Measurements from ENCODE around the gene TTN.
A peak's percentile ranks its signal among the peaks of the same experiment; 100 is the strongest.

TTN gene

DNA sequence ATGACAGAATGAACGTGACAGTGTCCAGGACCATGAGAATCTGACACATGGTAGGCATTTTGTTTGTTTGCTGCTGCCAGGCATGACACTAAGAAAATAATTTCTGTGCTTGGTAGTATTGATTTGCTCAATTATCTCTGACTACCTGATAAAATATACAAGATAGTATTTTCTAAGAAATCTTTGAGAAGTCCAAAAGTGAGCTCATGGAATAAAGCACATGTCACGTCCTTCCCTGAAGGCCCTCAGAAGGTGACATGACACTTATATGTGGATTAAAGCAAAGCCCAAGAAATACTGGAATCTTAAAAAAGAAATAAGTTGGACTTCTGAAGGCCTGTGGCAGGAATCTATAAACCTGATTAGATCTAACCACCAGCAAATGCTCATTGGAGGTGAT, 3.8 kb upstream of the TTN start:
- DNase-seq: no peak

DNA sequence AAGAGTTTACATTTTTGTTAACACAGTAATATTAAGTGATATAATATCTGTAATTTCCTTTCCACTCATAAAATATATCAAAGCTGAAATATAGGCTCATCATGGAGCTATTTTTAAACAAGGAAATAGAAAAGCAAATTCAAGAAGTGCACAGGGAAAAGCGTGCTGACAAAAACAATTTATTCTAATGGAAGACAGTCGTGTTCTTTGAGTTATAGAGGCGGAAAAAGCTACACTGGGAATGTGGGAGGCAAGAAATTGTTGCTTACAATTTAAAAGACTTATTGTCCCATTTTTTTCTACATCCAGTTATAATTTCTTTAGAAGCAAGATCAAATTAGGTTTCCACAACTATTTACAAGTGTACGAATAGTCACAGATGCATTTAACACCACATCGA, 3.2 kb upstream of the TTN start:
- no peak for DNase-seq

DNA sequence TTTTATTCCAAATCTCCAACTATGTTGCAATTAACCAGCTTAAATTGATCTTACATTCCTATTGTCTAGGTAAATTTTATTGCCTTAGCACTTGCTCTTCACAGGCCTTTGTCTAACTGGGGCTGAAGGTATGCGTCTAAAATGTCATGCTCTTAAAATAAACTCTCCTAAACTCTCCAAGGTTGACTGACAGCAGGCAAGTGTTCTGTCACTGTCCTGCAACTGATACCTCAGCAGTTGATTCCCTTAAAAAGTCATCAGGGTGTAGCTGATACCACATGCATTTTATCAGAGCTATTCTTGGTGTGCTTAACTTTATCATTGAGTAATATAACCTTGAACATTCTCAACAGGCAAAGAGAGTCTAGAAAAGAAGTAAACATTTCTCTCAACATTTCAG, 680 bp downstream of the TTN start:
- no peak for DNase-seq

DNA sequence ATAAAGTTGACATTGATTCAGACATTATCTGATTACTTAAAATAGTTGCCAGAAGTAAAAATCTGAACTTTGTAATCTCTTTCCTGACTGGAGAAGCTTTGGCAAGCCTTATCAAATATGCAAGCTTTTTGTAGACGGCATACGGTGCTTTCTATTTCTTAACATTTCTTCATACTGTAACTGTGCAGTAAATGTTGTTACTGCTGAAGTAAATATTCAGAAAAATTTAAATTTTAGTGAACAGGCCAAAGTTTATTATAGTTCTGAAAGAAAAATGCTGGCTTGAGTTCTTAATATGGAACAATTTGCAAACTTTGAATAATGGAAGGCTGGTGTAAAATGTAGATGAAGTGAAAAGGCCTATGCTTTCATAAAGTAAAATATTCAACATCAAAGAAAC, 1.8 kb downstream of the TTN start:
- no peak for DNase-seq

DNA sequence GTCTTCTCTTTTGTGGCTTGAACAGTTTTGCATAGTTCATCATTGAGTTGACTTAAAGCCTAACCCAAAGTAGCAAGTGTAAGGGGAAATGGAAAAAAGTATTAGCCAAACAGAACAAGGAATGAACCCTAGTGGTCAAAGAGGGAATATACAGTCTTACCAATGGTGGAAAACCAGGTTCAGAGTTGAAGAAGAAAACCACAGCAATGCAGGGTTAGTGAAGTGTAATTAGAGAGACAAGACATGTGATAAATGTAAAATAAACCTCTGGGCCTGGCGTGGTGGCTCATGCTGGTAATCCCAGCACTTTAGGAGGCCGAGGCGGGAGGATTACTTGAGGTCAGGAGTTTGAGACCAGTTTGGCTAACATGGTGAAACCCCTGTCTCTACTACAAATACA, 2.4 kb downstream of the TTN start:
- DNase-seq: peak; percentile 5 to 28

DNA sequence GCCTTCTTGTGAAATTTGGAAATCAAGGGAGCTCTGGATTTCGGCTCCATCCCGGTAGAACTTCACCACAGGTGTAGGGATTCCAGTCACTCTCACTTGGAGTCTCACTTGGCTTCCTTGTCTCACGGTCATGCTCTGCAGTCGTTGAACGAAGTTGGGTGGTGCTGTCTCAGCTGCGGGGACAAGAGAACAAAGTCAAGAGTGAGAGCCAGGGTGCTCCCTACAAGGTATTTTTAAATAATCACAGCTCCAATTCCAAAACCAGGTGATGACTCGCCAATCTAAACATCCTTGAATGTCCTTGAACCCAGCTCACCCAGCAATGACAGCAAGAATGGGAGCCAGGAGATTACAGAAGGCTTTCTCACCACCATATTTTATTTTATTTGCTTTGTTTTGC, 6.7 kb downstream of the TTN start:
- no peak for DNase-seq

DNA sequence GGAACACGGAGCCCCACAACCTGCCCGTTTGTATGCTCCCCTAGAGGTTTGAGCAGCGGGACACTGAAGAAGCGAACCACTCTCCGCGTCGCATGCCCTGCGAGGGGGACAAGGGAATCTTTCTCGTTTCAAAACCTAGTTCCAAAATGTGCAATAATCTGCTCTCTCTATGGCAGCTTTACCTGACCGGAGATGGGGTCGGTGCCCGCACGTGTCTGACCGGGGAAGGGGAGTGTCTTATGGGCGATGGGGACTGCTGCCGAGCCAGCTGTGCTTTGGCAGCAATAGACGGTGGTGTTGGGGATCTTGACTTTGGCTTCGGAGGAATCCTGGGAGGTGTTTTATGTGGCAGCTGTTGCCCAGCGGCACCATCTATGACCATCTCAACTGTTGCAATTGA, 7.9 kb downstream of the TTN start:
- no peak for DNase-seq

DNA sequence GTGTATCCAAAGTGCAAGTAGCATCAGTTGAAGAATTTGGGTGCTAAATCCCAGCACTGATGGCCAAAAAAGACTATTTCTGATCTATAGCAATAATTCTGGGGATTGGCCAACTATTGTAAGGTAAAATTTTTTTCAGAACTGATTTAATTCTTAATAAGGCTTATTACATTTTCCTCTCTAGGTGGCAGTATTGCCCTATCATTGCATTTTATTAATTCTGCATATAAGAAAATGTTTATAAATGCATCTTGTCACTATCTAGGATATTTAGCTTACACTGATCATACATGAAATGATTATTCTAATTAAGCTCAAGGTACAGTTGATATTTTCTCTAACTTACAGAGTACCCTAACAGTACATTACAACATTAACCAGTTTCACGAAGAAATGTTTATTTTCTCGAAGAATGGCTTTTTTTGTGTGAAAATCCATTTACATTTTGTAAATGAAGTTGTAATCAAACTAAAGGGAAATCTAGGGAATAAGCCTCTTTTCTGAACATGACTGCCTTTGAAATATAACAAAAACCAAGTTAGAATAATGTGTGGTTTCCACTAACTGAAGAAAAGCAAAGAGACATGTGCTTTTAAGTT, 11.0 kb downstream of the TTN start:
- peak in 1 of 2 donors; percentile 58 for DNase-seq

DNA sequence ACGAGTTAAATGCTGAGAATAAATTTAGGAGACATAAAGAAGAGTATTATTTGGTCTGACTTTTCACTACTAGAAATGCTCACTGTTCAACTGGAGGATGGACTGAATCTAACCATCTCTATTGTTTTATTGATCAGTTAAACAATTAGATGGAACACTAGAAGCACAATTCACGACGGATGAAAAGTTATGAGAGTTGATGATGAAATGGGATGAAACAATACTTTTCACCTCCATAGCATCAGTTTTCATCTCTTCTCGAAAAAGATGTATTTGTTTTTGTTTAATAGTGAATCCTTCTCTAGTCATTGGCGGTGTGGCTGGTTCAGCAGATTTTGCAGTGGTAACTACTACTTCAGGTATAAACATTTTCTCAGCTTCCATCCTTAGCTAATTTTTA, 19.3 kb downstream of the TTN start:
- DNase-seq: no peak

DNA sequence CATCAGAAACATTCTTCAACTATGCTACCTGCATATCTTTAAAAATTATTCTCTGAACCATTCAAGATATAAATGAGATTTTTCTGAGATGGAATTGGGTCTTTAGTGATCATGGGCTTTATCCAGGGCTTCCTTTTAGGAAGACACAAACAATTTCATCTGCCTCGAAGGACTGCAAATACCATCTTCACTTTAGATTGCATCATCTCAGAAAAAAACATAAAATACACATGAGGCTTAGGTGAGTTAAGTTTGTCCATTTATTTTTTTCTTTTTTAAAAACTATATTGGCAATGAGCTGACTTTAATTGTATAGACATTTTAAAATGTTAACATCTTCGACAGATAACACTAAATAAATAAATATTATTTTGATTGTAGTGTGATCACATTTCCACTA, 20.1 kb downstream of the TTN start:
- DNase-seq: no peak

DNA sequence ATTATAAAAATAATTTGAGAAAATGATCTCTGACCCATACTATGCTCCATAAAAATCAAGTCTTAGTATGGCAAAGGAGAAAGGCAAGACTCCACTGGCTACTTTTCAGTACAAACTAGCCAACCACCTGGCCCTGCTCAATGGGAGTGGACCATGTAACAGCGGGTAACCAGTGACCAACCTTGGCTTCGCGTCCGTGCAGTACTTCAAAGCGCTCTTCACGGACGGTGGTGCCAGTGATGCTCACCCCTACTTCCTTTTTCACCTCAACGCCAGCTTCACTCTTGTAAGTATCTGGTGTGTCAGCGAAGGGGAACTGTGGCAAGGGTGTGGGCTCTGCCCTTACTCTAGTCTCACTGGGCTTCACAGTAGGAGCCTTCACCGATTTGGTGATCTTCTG, 23.3 kb downstream of the TTN start:
- DNase-seq: no peak

DNA sequence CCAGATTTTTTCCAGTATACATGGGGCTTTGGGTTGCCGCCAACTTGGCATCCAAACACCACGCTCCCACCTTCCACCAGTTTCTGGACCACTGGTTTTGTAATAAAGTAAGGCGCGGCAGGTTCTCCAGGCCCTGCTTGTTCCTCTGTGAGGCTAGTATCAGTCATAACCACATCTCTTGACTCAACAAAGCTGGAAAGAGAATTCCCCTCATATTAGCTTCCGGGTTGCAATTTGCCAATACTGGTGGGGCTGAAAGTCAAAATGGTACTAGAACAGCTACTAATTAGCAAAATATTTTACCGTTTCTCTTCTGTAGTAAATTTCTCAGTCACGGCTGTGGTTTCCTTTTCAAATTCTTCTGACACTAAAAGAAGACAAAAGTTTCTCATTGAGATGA, 25.0 kb downstream of the TTN start:
- DNase-seq: no peak

DNA sequence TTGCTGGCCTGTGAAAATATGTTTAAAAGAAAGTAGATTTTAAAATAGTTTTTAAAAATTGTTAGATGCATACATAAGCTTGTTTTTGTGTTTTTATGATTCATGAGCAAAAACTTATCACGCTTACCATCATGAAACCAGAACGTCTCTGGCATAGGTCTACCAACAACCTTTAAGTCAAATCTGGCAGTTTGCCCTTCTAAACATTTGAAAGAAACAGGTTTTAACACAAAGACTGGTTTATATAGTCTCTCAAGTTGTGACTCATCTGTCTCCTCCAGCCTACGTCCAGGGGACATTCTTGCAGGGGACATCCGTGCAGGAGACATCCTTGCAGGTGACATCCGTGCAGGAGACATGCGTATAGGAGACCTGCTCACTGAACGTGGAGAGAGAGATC, 29.6 kb downstream of the TTN start:
- DNase-seq: no peak

DNA sequence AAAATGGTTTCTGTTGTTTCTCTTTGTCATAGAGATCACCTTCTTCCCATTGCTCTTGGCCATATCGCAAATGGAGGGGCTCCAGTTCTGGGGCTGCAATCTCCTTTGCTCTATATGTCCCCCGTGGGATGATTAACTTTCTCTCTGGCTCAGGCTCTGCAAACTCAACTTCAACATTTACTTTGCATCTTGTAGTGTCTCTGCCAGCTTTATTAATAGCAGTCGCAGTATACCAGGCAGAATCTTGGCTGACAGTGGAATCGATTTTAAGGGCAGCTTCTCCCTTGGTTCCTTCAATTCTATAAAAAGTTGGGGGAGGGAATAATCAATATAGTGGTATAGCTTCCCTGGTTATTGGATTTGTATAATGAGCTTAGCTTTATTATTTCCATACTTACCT, 30.5 kb downstream of the TTN start:
- no peak for DNase-seq

DNA sequence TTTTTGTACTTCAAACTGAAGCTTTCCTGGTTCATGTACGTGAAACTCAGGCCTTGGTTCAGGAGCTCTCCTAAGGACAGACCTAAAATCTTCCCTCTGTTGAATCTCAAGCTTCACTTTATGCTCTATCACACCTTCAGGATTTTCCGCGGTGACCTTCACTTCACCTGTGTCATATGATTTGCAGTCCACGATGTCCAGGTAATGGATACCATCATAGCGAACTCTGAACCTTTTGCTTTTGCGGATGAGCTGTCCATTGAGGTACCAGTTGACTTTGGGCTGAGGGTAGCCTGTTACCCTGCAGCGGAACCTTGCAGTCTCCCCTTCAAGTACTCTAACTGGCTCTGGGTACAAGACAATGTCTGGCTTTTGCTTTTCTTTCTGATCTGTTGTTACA, 31.2 kb downstream of the TTN start:
- no peak for DNase-seq

DNA sequence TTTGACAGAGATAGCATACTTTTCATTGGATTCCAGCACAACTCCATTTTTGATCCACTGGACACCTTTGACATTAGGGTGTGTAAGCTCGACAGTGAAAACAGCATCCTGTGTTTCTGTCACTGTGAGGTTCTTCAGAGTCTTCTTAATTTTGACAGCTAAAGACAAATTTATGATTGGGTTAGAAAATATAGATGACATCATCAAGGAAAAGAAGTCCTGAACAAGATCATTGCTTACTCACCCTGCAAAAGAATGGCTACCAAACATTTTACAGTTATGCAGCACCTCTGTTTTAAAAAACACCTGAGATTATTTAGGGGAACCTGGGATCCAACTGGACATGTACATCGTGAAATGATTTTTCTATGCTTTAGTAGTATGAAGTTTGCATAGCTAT, 36.7 kb downstream of the TTN start:
- no peak for DNase-seq

DNA sequence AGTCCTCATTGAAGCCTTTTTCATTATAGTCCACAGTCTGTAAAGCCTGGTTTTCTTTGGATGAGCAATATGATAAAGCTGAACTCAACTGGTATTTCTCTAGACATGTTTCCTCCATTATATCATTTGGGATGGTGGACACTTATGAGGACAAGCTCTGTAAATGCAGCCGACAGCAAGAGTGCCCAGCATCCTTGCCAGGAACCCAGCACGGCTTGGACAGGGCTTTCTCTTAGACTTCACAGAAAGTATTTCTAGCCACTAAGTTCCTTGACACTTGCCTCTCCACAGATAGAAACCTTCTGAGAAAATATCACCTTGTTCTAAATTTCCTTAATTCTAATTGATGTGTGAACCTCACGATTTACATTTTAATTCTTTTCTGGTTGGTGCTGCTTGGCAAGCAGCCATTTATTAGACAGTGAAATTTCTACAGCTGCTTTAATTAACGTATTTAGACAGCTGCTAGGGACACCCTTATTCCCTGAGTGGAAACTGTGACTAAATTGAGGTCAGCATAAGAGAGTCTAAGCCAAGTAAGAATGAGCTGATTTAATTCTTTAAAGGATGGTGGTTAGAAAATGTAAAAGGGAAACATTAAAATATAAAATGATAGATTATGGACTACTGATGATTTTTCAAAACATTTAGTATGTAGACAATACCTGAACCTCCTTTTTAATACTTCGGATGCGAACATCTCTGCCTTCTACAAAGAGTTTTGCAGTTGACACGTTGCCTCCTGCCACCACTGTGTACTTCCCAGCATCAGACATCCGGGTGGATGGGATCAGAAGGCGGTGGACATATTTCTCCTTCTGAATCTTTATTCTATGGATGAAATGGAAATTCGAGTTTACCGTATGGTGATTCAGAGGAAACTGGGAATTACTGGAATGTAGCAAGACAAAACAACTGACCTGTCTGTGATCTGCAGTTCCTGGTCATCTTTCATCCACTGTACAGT, 39.8 kb downstream of the TTN start:
- DNase-seq: no peak

DNA sequence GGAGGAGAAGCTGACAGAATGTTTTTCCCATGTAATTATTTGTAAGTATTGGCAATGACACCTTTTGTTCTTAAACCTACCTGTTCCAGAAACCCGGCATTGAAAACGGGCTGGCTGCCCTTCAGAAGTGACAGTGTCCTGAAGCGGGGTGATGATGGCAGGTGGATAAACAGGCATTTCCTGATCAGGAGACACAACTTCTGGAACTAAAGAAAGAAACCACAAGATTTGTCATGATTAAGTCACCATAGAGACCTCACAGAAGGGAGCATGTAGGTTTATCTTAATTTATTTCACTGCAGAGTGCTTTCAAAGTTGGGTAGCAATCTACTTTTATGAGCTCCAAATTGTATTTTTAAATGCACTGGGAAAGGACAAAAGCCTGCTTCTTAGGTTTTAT, 43.1 kb downstream of the TTN start:
- no peak for DNase-seq

DNA sequence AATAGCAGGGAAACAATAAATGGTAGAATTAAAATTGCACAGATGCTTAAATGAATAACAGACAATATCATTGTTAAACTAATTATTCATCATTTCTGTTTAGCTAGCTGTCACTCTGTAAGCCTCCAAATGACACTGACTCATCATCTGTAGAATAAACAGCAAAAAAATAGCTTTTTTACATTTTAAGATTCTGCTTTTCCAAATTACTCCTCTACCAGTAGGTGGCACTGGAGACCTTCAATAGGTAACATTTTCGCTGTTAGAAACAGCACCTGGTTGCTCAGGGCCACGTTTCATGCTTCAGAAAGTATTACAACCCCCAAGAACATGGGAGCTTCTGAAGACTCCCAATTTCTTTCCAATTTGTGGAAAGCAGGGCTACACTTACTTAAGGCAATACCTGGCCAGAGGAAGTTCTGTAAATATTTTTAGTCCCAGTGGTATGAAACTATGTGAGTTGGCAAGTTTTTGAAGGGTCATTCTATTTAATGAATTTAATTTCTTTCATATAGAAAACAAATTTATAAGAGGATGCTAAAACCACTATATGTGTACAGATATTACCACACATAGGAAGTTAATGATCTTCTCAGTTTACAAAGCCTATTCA, 45.4 kb downstream of the TTN start:
- DNase-seq: peak; percentile 17 to 20

DNA sequence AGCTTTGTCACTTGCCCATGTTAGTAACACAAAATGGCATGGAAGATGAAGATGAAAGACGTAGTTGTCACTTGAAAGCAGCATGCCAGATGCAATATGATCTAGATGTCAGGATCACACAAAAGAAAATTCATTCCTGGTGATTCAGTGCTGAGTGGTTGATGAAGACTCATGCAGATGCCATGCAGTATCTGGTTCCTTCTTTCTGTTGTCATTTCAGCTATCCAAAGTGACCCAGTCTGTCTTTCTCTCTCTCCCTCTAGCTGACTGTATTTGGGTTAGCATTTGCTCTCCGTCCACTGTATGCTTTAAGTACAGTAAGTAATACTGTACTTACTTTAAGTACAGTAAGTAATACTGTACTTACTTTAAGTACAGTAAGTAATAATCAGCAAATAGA, 50.4 kb downstream of the TTN start:
- DNase-seq: no peak

DNA sequence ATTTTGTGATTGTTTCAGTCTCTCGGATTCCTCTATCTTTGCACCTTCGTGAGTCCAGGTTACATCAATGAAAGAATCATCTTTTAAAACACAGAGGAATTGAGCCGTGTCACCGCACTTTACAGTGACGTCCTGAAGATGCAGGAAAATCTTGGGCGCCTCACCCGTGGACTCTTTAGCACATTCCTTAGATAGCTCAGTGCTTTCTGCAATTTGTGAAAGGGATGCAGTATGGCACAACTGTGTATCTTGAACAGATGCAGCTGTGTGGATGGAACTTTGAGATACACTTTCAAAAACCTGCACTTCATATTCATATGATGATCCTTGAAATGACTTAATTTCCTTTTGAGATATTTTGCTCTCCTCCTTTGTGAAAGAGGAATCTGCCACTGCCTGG, 50.9 kb downstream of the TTN start:
- DNase-seq: no peak

DNA sequence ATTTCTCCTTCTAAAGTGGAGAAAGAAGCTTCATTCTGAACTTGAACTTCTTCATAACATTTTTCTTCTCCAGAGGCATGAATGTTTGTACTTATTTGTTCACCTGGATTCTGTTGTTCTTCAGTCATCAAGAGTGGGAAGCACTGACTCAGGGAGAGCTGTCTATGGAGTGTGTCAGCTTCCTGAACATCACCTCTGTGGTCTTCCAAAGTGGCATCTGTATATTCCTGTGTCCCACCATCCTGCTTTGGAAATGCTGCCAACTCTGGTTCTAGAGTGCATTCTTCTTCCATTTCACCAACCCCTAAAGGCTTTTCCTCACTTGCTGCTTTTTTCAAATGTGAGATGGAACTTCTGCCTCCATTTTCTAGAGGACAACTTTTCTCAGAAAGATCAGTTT, 59.5 kb downstream of the TTN start:
- no peak for DNase-seq

DNA sequence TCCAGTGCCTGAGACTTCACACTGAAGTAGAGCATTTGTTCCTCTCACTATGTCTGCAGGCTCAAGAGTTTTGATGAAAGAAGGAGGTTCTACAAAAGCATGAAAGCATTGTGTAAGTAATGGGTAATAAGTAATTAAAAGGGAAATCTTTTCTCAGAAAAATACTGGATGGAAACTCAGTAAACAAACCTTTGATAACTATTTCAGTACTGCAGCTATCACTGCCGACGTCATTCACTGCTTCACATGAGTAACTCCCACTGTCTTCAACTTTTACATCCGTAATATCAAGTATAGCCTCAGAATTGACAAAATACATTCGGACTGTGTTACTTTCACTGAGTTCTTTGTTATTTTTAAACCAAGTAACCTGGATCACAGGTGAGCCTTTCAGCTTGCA, 72.7 kb downstream of the TTN start:
- DNase-seq: no peak

DNA sequence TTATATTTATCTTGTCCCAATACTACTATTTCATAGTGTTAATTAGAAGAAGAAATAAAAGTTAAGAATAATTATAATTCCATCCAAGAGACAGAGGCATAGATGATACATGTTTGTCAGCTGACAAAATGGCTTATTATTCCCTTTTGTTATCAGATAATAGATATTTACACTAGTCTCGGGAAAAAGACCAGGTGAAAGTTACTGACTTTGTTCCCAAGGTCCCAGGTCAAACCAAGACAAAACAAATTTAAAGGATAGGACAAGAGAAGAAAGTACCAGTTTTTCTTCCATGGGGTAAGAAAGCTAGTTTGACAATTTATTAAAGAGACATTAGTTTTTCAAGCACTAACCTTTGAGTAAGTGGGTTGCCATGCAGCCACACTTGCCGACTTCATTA, 73.2 kb downstream of the TTN start:
- no peak for DNase-seq

Data from inflammatory macrophage (primary cell).